SKM-1 treated with dmso at 0.1 percent for 144 hours (cell line): ENCODE data around the gene ZNF652.
"Not testable (repeated sequence)": the region's sequence is repeated elsewhere in the genome, so short reads cannot be mapped to it uniquely, and the experiment has no call there.

Source experiments
- DNase-seq: peaks from one replicate; lab custom pipeline; 2025; ENCODE audit not compliant: unreplicated experiment; lab: John Stamatoyannopoulos, UW

ZNF652 gene

GRCh38 chr17:49387498-49388289 is 25.6 kb upstream of the ZNF652 start:
- peak; percentile 8 for DNase-seq

- DNase-seq = no peak
These were observed 24.3 kb upstream of the ZNF652 start for GRCh38 chr17:49386373-49386772.

- DNase-seq = no peak
These were observed 22.9 kb upstream of the ZNF652 start for GRCh38 chr17:49384951-49385350.

DNA sequence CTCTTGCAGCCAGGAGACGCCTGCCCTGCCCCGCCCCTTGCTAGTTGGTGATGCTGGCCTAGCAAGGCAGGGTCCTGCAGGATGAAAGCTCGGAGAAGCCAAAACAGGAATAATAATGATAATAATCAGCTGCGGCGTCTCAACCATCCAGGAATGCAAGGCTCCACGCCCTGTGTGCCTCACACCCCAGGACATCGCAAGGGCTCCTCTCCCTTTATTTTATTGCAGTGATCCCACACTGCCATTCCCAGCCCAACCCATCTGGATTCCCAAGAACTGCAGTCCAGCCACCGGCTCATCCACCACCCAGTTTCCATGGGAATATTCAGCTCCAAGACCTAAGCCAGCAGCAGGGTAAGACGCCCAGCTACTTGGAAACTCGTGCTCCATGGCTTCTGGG is 21.0 kb upstream of the ZNF652 start:
- no peak for DNase-seq

DNA sequence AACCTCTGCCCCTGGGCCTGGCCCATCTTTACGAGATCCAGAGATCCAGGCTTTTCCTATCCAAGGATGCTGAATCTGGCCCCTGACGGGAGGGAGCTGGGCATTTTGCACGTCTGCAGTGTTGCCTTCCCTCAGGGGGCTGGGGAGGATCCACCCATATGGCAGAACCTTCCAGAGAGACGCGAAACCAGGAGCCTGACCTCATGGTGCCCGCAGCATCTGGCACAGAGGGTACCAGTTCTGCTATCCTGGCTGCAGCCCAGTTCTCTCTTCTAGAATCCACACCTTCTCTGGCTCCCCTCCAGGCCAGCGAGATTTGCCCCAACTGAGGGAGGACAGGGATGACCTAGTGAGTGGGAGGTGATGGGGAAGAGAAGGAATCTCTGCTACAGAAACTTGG is 20.5 kb upstream of the ZNF652 start:
- no peak for DNase-seq

- DNase-seq = no peak
These were observed 19.7 kb upstream of the ZNF652 start for GRCh38 chr17:49381793-49382192.

DNA sequence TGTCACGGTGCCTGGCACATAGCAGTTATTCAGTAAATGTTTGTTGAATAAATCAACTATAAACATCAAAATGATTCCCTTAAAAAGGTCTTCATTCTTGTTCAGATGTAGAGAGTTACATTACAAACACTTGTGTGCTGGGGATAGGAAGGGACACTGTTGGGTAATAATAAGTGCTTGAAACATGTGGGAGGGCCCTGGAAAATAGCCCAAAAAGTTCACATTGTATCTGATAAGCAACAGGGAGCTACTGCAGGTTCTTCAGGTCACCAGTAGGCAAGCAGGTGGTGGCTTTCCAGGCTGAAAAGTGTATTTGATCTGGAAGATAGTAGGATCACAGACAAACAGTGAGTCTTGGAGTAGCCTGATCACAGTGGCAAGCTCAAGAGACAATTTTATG is 19.0 kb upstream of the ZNF652 start:
- DNase-seq = no peak

- DNase-seq = peak; percentile 17
These were observed 17.9 kb upstream of the ZNF652 start for GRCh38 chr17:49379926-49380325.

DNA sequence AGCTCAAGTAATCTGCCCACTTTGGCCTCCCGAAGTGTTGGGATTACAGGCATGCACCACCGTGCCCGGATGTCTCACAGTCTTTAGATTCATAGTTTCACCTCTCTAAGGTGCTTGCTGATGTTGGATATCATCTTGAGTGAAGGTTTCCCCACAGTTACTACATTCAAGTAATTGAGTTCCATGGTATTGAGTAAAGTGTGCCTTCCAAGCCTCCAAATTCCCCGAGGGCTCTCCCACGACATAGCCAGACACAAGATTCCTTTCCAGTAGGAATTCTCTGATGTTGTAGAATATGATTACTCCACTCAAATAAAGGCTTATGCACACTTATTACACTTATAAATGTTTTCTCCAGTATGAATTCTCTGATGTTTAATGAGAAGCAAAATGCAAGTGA is 16.3 kb upstream of the ZNF652 start:
- no peak for DNase-seq

- DNase-seq = no peak
These were observed 13.5 kb upstream of the ZNF652 start for GRCh38 chr17:49375544-49375943.

GRCh38 chr17:49373115-49373514 is 11.1 kb upstream of the ZNF652 start:
- DNase-seq = no peak

- DNase-seq = no peak
These were observed 10.4 kb upstream of the ZNF652 start for GRCh38 chr17:49372425-49372824.

- no peak for DNase-seq
These were observed 9.2 kb upstream of the ZNF652 start for GRCh38 chr17:49370971-49371834.

- DNase-seq = no peak
These were observed 7.7 kb upstream of the ZNF652 start for GRCh38 chr17:49369760-49370159.

- DNase-seq = no peak
These were observed 7.0 kb upstream of the ZNF652 start for GRCh38 chr17:49369089-49369488.

DNA sequence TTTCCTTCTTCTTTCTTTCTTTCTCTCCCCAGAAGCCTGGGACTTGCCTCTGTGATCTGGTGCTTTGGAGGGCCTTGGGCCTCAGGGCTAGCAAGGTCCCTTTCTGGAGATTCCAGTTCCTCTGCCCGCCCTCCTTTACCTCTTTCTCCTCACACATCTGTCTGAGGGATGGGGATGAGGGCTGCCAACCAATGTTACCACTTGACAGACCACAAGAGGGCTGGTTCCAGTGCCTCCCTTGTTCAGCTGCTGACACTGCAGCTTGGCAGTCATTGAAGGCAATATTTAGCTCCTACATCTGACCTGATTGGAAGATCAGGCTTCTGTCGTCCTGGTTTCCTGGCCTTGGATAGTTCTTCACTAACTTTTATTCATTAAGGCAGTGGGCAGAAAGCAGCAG is 3.6 kb upstream of the ZNF652 start:
- DNase-seq = peak; percentile 22

- not testable (repeated sequence) for DNase-seq
These were observed 3.1 kb upstream of the ZNF652 start for GRCh38 chr17:49365126-49365525.

GRCh38 chr17:49364119-49364518 is 2.1 kb upstream of the ZNF652 start:
- DNase-seq = no peak

- no peak for DNase-seq
These were observed 1.2 kb upstream of the ZNF652 start for GRCh38 chr17:49363251-49363650.

DNA sequence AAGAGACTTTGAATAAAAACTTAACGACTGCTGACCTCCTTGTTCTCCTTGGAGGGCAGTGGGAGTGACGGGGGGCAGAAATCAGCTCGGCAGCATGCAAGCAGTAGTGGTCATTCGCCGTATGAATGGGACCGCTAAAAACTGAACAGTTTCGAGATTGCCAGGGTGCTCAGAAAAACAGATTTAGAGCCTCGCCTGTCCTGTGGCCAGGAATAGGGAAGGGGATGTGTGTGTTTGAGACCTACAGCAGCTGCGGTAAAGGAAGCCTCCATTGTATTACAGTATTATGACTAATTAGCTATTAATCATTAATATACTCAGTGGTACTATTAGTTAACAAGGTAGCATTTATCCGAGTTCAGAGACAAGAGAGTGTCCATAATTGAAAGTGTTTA is 670 bp upstream of the ZNF652 start:
- DNase-seq = no peak

GRCh38 chr17:49361129-49361901 is 735 bp downstream of the ZNF652 start:
- DNase-seq = peak; percentile 57

DNA sequence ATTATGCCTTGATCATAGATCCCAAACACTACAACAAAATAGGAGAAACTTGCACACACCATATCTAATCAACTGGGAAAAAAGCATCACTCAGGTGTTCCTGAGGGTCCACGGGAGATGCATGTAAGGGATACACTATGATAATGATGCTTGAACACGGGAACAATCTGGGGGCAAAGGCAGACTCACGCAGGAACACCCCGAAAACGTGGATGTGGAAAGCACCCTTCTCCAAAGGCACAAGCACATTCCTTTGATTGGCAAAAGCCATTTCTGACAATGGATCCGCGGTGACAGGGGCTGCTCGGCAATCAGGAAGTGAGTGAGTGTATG is 1.3 kb downstream of the ZNF652 start:
- no peak for DNase-seq
